PC-3 (cell line): ENCODE measurements around the gene ZBTB46.

ENCODE experiments used
- EZH2 ChIP-seq: fragments of 300-600 bp; sonication (generic); IDR thresholded peaks from one replicate; pipeline ENCODE4 v1.6.1; 2017; ENCODE audit warnings: antibody characterized with exemption, mild to moderate bottlenecking, low read length; ENCODE audit not compliant: unreplicated experiment
- TF ChIP-seq, protein P1 (sequence below): fragments of 300-600 bp; sonication (generic); conservative IDR thresholded peaks from 2 replicates; pipeline ENCODE4 v1.5.1; 2017; ENCODE audit warnings: antibody characterized with exemption, low read depth, mild to moderate bottlenecking, low read length

GRCh38 chr20:63868264-63868663, 37.2 kb upstream of the ZBTB46 start:
- TF ChIP-seq, protein P1, sequence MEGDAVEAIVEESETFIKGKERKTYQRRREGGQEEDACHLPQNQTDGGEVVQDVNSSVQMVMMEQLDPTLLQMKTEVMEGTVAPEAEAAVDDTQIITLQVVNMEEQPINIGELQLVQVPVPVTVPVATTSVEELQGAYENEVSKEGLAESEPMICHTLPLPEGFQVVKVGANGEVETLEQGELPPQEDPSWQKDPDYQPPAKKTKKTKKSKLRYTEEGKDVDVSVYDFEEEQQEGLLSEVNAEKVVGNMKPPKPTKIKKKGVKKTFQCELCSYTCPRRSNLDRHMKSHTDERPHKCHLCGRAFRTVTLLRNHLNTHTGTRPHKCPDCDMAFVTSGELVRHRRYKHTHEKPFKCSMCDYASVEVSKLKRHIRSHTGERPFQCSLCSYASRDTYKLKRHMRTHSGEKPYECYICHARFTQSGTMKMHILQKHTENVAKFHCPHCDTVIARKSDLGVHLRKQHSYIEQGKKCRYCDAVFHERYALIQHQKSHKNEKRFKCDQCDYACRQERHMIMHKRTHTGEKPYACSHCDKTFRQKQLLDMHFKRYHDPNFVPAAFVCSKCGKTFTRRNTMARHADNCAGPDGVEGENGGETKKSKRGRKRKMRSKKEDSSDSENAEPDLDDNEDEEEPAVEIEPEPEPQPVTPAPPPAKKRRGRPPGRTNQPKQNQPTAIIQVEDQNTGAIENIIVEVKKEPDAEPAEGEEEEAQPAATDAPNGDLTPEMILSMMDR: no peak
- no peak for TF ChIP-seq EZH2
